Thoracic aorta (tissue), 2 donors: Measurements from ENCODE around the gene DTX3. TPM values are rescaled to one million over a fixed set of nuclear protein-coding genes. Genes with fewer than 3 reads are reported as not detected.

Experiments used
- ATAC-seq: fragments of 150-250 bp; one replicate; pipeline ENCODE4 v1.8.0; 2017; ENCODE audit warnings: low read depth; ENCODE audit not compliant: insufficient number of reproducible peaks, low FRiP score
- DNase-seq: peaks from one replicate; pipeline ENCODE4 v3.0.0-alpha.2; 2020; ENCODE audit warnings: low spot score
- H3K27ac ChIP-seq, 2 donors: fragments of 200-600 bp; sonication (generic); 1 replicate in 1 of 2; 2 replicates in 1 of 2; pipeline ENCODE4 v1.5.1; 2016; ENCODE audit warnings: mild to moderate bottlenecking in 2 of 2, moderate library complexity in 2 of 2
- H3K27me3 ChIP-seq: fragments of 200-600 bp; sonication (generic); replicated peaks from 2 replicates; pipeline ENCODE4 v1.6.0; 2016; ENCODE audit warnings: mild to moderate bottlenecking; ENCODE audit not compliant: insufficient read depth
- H3K36me3 ChIP-seq: fragments of 200-600 bp; sonication (generic); one replicate; pipeline ENCODE4 v1.5.1; 2016
- H3K4me1 ChIP-seq, 2 donors: fragments of 200-600 bp; sonication (generic); 1 replicate in 1 of 2; 2 replicates in 1 of 2; pipeline versions ENCODE4 v1.5.1 to v1.6.0; 2016; ENCODE audit warnings: low read depth in 2 of 2, mild to moderate bottlenecking in 1 of 2; ENCODE audit not compliant: control insufficient read depth in 1 of 2
- H3K4me3 ChIP-seq: fragments of 200-600 bp; sonication (generic); 2 replicates; pipeline ENCODE4 v1.5.1; 2016; ENCODE audit warnings: mild to moderate bottlenecking
- H3K9me3 ChIP-seq: fragments of 200-600 bp; sonication (generic); 2 replicates; pipeline ENCODE4 v1.5.1; 2016
- CTCF ChIP-seq: fragments of 200-600 bp; sonication (generic); IDR thresholded peaks from one replicate; pipeline ENCODE4 v1.5.1; 2019; ENCODE audit warnings: antibody characterized with exemption
- total RNA-seq, 2 donors: library from RNA; depleted of rRNA; stranded (reverse); fragments of >200 nt; gene quantifications; one replicate each; pipeline versions ENCODE4 v1.1.0 to v1.2.3, GENCODE V29; 2016

The DTX3 gene
- total RNA-seq, 2 donors from 2014 or later: 37.9 to 55.1 TPM

DNA sequence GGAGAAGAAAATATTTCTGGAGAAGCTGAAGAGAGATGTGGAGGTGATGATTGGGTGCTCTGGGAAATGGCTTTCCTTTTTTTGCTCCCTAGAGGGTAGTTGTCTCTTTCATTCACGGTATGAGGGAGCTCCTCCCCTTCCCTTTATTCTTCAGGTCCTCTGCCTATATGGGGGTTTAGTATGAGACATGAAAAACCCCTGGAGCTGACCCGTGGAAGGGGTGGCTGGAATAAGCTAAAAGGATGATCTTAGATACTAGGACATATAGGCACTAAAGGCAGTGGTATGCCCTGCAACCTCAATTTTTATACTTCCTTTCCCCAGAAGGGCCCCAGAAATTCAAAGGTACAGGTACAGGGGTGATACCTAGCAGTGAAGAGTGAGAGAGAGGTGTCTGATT lies 4.2 kb upstream of the DTX3 start:
- DNase-seq: no peak
- TF ChIP-seq CTCF: no peak
- Histone ChIP-seq H3K9me3 (no peaks in the 10 kb centered on the region), H3K27ac (no peak overlapping the region), H3K4me3 (no peak overlapping the region), H3K36me3 (peaks cover 47% of the 10 kb centered on the region), H3K4me1 (peaks cover 0 to 15% of the 10 kb centered on the region in 2 donors), H3K27me3 (no peaks in the 10 kb centered on the region)
- no peak for ATAC-seq

- ATAC-seq (no peak), DNase-seq (no peak)
- TF ChIP-seq CTCF: no peak
- no peaks in the 10 kb centered on the region for H3K27me3 ChIP-seq
- no peaks in the 10 kb centered on the region for H3K9me3 ChIP-seq
- peak overlapping the region in 1 of 2 donors; percentile 97 for H3K27ac ChIP-seq
- H3K4me3 ChIP-seq: no peak overlapping the region
- H3K4me1 ChIP-seq: peaks cover 0 to 26% of the 10 kb centered on the region in 2 donors
- H3K36me3 ChIP-seq: peaks cover 44% of the 10 kb centered on the region
These were observed 2.1 kb upstream of the DTX3 start for GRCh38 chr12:57602544-57602943.

GRCh38 chr12:57603324-57603723 lies 1.3 kb upstream of the DTX3 start:
- Histone ChIP-seq H3K27ac (peak overlapping the region; percentile 97 to 98), H3K4me3 (peak overlapping the region; percentile 78), H3K36me3 (peaks cover 41% of the 10 kb centered on the region), H3K9me3 (no peaks in the 10 kb centered on the region), H3K4me1 (peaks cover 0 to 26% of the 10 kb centered on the region in 2 donors), H3K27me3 (no peaks in the 10 kb centered on the region)
- ATAC-seq (no peak), DNase-seq (no peak)
- no peak for TF ChIP-seq CTCF

DNA sequence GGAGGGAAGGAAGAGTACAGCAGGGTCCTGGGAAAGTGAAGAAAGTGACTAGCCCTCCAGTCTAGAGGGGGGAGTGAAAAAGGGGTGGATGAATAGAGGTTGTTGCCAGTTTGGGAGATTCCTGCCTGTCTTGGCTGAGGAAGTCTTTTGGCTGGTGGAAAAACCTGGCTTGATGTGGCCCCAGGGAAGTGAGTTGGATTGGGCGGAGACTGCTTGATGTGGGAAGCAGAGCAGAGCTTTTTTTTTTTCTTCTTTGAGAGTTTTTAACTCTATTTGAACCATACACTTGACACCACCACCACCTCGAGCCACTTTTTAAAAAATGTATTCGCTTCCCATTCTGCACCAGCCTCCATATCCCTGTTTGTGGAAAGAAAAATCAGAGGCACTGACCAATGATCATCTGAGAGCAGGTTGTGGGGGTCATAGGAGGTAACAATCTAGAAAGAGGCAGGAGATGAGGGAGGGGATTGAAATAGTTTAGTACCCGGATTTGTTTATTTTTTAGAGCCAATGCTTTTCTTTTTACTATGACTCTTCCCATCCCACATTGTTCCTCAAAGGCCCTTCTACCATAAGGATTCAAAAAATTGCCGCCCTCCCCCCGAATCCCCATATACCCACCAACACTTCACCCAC lies 690 bp upstream of the DTX3 start:
- H3K4me1 ChIP-seq: peaks cover 0 to 26% of the 10 kb centered on the region in 2 donors
- DNase-seq: peak; percentile 43
- peaks cover 38% of the 10 kb centered on the region for H3K36me3 ChIP-seq
- H3K4me3 ChIP-seq: peak overlapping the region; percentile 78
- no peak for TF ChIP-seq CTCF
- H3K27ac ChIP-seq: peak overlapping the region; percentile 97 to 98
- no peaks in the 10 kb centered on the region for H3K9me3 ChIP-seq
- ATAC-seq: peak; percentile 65
- no peaks in the 10 kb centered on the region for H3K27me3 ChIP-seq

DNA sequence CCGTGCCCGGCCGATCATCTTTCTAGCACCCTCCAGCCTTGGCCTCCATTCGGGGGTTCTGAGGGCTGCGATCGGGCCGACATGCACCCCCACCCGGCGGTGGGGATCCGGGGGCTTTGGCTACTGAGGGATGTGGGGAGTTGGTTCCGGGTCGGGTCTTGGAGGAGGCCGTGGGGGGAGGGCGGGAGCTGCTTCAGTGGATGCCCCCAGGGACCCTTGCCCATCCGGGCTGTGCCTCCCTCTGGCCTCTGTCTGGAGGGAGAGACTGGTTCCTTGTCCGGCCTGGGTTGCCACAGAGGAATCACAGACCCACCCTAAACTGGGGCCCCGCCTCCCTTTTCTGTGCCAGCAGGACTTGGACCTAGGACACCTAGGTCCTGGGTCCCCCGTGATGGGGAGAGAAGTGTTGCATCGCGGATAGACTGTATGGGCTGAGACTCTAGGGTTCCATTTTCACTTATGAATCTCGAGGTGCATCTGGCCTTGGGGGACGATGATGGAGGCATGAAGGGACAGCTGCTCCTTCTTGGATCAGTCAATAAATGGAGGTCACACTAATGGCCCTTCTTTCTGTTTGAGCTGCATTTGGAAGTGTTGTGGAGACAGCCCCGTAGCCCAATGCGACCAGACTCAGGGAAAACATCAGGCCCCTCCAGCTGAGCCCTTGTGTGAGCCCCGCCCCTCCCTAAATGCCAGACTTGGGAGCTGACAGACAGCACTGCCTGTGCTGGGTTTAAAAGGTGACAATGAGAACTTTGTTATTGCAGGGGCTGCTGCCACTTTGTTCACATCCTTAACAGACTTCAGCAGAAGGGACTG lies 577 bp downstream of the DTX3 start:
- TF ChIP-seq CTCF: no peak
- peaks cover 26% of the 10 kb centered on the region for H3K36me3 ChIP-seq
- H3K27me3 ChIP-seq: no peaks in the 10 kb centered on the region
- peaks cover 0 to 38% of the 10 kb centered on the region in 2 donors for H3K4me1 ChIP-seq
- ATAC-seq: peak; percentile 17
- no peaks in the 10 kb centered on the region for H3K9me3 ChIP-seq
- peak overlapping the region; percentile 97 to 98 for H3K27ac ChIP-seq
- no peak for DNase-seq
- H3K4me3 ChIP-seq: peak overlapping the region; percentile 78
